ENCODE measurements around the gene SEMA3E.

SEMA3E gene

GRCh38 chr7:83337050-83337449 lies 311.9 kb downstream of the SEMA3E start:
- no peak for DNase-seq

- no peak for DNase-seq
Measured at GRCh38 chr7:83326223-83326622, 322.7 kb downstream of the SEMA3E start.

- DNase-seq: no peak
Measured at GRCh38 chr7:83325083-83325482, 323.9 kb downstream of the SEMA3E start.

- no peak for DNase-seq
Measured at GRCh38 chr7:83324596-83324995, 324.3 kb downstream of the SEMA3E start.

- no peak for DNase-seq
Measured at GRCh38 chr7:83321011-83321410, 327.9 kb downstream of the SEMA3E start.

- DNase-seq: no peak
Measured at GRCh38 chr7:83313931-83314330, 335.0 kb downstream of the SEMA3E start.

All from activated CD4-positive, alpha-beta T cell treated with anti-CD3 and anti-CD28 coated beads, Interleukin-2, amount 50 U/mL, for 16 hours (primary cell).